Measurements from ENCODE around the gene RNASET2.
"Not testable (repeated sequence)": the region's sequence is repeated elsewhere in the genome, so short reads cannot be mapped to it uniquely, and the experiment has no call there.

RNASET2 gene

DNA sequence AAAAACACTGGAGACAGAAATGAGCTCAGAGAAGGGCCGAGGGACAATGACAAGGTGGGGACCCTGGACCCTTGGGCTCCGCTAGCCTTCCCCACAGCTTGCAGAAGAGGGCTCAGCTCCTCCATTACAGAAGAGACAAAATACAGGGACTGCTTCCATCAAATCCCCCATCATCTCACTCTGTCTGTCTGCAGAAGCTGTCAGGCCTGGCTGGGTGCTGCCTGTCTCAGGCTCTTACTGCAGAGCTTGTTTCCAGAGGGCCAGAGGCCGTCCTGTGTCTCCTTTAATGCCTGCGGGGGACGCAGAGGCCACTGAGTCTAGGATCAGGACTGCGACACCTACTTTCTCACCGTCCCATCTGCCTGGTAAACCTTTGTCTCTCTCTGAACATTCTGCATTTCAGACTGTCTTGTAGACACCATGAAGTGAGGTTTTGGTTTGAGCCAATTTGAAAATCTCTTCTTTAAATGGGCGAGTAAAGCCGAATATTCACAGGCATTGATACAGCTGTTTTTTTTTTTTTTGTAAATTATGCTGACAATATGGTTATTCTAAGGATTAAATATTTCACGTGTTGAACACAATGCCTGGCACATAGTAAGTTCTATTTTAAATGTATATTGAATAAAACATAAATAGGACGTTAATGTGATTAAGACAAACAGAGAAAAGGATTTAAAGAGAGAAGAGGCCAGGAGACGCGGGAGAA lies 28.3 kb downstream of the RNASET2 start:
- DNase-seq (no peak), ATAC-seq (no peak)

DNA sequence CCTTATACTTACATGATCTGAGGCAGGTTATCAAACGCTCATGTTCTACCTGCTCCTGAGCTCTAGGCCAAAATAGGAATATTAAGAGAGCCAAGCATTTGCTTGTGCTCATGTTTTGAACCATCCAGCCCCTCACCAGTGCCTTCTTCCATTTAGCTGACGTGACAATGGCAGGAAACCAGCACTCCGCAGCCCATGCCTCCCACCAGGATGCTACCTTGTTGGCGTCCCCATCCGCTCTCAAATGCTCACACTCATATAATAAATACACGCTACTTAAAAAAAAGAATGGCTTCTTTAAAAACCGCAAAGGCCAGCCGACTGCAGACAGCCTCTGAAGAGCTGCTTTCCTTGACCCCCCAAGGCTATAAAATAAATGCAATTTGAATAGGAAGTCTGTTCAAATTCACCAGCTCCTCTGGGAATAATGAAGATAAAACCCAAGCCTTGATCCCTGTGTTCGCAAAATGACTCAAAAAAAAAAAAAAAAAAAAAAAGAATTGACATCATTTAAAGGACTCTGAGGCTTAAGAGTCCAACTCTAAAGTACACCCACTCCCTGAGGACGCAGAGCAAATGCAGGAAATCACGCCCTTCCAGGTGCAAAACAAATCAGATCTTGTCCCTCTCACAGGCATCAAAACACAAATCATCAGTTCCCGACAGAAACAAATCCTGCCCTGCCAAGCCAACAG lies 29.0 kb downstream of the RNASET2 start:
- ATAC-seq (no peak), DNase-seq (no peak)

DNA sequence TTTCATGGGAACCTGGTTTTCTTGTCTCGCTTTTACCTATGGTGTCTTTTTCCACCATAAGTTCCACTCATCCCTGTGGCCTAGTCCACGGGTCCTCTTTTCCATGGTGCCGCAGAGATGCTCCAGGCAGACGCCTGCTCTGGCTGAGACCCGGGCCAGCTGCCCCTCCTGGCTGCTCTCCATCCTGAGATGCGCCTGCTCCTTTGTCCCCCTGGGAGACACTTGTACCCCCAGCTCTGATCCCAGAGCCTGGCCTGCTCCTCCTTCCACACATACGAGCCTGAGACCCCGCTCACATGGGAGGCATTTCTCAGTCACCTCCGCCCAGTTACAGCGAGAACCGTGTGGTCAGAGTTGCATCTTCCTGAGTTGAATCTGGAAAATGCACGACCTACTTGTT lies 29.6 kb downstream of the RNASET2 start:
- no peak for DNase-seq
- no peak for ATAC-seq

- DNase-seq, result no peak
- no peak for ATAC-seq
Measured at GRCh38 chr6:166925141-166925996, 31.0 kb downstream of the RNASET2 start.

DNA sequence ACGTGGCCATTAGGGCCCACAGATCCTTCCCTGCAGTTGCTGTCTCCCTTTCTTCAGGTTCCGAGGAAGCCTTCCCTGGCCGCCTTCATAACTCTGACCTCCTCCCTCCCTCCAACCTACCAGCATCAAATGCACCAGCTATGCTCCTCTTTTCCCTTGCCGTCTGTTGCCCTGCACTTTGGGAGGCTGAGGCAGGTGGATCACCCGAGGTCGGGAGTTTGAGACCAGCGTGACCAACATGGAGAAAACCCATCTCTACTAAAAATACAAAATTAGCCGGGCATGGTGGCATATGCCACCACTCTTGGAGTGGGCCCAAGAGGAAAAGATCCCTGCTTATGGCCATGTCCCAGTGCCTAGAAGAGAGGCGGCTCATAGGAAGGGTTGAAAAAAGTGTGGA lies 31.8 kb downstream of the RNASET2 start:
- ATAC-seq, result no peak
- DNase-seq, result no peak

- DNase-seq (no peak), ATAC-seq (no peak)
Measured at GRCh38 chr6:166922937-166923336, 33.4 kb downstream of the RNASET2 start.

GRCh38 chr6:166921570-166921969 lies 34.8 kb downstream of the RNASET2 start:
- no peak for DNase-seq
- no peak for ATAC-seq

DNA sequence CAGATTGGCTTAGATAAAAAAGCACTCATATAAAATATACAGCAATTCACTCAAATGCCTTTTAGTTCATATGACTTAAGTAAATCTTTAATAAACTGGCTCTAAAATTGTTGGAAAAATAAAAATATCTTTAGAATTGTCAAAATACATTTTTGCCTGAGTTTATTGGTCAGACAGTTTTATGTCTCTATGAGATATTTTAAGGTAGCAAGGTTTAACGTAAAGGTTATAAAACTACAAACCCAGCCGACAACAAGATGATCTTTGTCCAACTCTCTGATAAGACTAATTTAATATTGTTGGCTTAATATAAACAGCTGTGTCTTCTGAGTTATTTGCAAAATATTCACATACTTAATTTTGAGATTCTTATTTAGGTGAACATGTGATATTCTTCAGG lies 39.5 kb downstream of the RNASET2 start:
- DNase-seq, result no peak
- no peak for ATAC-seq

- ATAC-seq, DNase-seq: not testable (repeated sequence)
Measured at GRCh38 chr6:166915484-166915883, 40.9 kb downstream of the RNASET2 start.

- not testable (repeated sequence) for DNase-seq, ATAC-seq
Measured at GRCh38 chr6:166914952-166915351, 41.4 kb downstream of the RNASET2 start.

- ATAC-seq (no peak), DNase-seq (no peak)
Measured at GRCh38 chr6:166911248-166911677, 45.1 kb downstream of the RNASET2 start.

DNA sequence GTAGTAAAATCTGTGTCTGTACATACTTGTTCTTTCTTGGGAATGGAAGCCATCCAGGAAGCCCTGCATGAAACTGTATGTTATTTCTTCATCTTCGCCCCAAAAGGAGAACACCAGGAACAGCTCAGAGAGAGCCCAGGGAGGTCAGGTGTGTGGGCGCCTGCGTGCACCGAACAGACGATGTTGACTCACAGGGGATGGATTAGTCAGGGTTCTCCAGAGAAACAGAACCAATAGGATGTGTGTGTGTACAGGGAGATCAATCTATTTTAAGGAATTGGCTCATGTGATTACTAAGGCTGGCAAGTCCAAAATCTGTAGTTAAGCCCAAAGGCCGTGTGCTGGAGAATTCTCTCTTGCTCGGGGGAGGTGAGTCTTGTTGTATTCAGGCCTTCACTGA lies 45.7 kb downstream of the RNASET2 start:
- ATAC-seq (peak; percentile 38), DNase-seq (no peak)

GRCh38 chr6:166908811-166909210 lies 47.5 kb downstream of the RNASET2 start:
- no peak for ATAC-seq
- DNase-seq, result no peak

GRCh38 chr6:166907871-166908806 lies 48.2 kb downstream of the RNASET2 start:
- no peak for DNase-seq
- no peak for ATAC-seq

DNA sequence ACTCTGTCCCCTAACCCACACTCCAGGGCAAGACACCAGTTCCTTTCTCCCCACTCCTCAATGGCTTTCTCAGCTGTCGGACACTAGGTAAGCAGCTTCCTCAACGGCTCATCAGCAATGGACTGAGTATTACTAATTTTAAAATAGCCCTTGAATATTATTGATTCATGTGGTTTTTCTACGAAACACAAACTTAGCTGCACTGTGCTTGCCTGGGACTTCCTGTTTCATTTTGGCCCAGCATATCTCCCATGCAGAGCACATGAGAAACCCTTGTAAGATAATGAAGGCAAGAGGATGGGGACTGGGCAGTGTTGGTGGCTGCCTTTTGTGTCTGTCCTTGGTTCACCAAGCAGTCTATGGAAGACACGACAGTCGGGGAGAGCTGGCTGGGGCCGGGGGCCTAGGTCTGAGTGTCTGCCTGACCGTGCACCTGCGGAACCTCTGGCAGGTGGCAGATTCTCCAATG lies 48.9 kb downstream of the RNASET2 start:
- DNase-seq (no peak), ATAC-seq (no peak)

GRCh38 chr6:166906376-166907044 lies 49.8 kb downstream of the RNASET2 start:
- ATAC-seq, result no peak
- DNase-seq, result no peak

DNA sequence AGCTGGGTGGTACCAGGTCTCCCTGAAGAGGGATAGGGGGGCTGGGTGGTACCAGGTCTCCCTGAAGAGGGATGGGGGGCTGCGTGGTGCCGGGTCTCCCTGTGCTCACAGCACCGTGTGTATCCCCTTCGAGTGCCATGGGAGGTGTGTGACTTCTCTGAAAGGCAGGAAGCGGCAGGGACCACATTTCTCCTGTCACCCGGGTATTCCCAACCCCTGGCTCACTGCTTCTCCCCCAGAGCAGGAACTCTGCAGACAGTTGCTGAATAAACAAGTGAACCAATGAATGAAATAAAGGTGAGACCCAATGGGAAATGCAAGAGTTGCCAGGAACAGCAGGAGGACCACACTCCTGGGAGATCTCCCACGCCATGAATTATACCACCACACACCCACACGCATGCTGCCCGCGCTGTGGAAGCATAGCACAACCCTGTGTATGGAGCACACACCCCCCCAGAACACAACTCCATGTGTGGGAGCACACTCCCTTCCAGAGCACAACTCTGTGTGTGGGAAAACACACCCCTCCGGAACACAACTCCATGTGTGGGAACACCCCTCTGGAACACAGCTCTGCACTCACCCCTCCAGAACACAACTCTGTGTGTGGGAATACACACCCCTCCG lies 50.7 kb downstream of the RNASET2 start:
- DNase-seq (no peak), ATAC-seq (no peak)

GRCh38 chr6:166905013-166905412 lies 51.3 kb downstream of the RNASET2 start:
- ATAC-seq (no peak), DNase-seq (no peak)

DNA sequence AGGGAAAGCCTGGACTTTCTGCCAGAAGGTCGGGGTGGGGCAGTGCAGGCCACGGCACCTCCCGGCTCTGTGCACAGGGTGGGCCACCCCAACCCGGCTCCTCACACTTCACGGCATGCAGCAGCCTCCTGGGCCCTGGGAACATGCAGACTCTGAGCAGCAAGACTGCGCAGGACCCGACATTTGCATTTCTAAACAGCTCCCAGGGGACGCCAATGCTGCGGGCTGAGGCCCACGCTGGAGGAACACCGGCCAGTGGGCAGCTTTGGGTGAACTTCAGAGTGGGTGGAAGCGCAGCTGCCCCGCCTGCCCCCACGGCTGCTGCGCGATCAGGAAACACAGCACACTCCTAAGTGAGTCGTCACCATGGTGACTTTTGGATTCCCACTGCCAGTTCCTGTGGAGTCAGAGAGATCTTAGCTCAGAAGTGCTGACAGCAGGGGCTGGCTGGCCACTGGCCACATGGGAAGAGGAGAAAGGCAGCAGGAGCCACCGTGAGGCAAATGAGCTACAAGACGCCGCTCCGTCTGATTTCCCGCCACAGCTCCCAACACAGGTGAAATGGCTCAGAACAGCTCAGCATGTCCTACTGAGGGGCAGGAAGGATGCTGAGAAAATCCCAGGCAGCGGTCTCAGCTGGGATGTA lies 52.1 kb downstream of the RNASET2 start:
- DNase-seq, result no peak
- ATAC-seq, result no peak

- DNase-seq (no peak), ATAC-seq (no peak)
Measured at GRCh38 chr6:166903500-166903899, 52.9 kb downstream of the RNASET2 start.
